NCI-H1105 treated with DMSO at 0.1 percent for 48 hours (cell line): ENCODE results near the gene PIM3.

Source experiments
- DNase-seq: peaks from one replicate; lab custom pipeline; 2025; lab: John Stamatoyannopoulos, UW

The PIM3 gene

DNA sequence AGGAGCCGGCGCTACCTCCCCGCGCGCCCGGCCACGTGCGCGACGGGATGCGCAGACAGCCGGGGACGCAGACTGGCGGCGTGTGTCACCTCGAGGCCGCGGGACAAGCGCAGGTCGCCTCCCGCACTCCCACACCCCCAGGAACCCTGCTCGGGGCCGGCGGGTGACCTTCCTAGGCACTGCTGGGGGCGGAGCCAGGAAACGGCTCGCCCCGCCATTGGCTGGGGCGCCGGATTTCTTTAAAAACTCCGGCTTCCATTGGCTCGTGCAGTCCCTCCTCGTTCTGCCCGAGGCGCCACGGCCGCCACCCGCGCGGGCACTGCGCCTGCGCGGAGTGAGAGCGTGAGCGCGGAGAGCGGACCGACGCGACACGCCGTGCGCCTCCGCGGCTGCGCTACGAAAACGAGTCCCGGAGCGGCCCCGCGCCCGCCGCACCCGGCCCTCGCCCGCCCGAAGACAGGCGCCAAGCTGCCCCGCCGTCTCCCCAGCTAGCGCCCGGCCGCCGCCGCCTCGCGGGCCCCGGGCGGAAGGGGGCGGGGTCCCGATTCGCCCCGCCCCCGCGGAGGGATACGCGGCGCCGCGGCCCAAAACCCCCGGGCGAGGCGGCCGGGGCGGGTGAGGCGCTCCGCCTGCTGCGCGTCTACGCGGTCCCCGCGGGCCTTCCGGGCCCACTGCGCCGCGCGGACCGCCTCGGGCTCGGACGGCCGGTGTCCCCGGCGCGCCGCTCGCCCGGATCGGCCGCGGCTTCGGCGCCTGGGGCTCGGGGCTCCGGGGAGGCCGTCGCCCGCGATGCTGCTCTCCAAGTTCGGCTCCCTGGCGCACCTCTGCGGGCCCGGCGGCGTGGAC, at the start of gene PIM3:
PIM3 (plus strand) TSS at position 614 of the 846 bp plus-strand sequence; CDS start at position 790, 176 bp downstream.
- DNase-seq, result peak; percentile 92

GRCh38 chr22:49911881-49912625, 48.5 kb upstream of the PIM3 start:
- no peak for DNase-seq

DNA sequence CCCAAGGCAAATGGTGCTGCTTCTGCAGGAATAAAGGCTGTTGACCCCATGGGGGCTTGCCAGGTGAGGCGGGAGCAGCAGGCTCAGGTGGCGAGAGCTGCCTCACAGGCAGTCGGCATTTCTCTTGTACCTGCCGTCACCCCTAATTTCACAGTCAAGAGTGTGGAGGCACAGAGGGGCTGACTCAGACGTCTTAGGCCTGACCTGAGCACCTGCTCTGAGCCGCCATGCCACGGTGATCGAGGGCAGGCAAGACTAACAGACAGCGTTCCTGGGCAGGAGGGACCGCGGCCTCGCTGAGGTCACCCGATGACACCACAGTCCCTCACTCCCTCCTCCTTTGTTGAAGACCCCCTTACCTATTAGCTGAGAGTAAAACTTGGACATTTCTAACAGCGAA, 47.5 kb upstream of the PIM3 start:
- DNase-seq, result no peak

DNA sequence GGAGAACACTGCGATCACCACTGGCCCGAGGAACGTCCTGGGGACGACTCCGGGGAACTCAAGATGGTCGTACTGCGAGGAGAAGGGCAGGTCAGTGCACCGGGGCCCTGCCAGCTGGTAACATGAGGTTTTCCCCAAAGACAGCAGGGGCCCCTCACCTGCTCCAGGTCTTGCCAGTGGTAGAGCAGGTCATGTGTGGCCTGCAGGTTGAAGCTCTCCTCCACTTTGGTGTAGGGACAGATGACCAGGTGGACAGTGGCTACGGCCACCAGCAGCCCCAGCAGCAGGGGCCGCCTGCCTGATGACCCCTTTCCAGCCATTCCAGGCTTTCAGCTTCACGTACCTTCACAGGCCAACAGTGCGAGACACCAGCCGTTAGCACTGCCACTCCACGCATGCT, 47.1 kb upstream of the PIM3 start:
- DNase-seq, result no peak

DNA sequence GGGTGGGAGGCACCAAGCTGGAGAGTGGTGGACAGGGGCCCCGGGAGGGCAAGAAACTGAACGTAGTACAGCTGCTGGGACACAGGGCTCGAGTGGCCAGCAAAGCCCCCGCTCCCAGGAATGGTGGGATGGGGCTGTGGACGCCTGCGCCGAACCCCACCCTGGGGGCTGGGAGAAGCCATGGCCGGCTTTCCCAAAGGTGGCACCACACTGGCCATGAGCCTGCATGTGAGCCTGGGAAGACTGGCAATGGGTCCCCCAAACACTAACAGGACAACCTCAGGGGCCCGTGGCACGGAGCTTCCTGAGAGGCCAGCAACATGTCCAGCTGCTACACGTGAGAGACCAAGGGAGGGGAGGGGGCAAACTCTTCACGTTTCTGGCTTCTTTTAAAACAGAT, 46.3 kb upstream of the PIM3 start:
- no peak for DNase-seq

- DNase-seq, result no peak
These were observed 45.0 kb upstream of the PIM3 start for GRCh38 chr22:49915610-49916009.

DNA sequence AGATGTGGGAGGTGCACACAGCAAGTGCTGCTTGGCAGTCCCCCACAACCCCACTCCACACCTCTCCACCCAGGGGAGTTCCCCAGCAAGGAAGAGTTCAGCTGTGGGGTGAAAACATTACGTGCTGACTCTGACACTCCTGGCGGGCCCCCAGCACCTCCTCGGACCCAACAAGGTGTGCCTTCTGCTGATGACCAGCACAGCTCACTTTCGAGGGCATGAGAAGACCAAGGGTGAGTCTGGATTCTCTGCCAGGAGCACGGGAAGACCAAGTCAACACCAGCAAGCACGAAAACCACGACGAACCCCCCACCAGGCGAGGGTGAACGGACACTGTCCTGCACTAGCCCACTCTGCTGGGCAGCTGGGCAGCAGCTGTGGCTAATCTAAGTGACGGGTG, 43.7 kb upstream of the PIM3 start:
- DNase-seq, result no peak

- DNase-seq, result peak; percentile 93
These were observed 42.3 kb upstream of the PIM3 start, which contains the start of the genes ALG12 and CRELD2 for GRCh38 chr22:49917974-49918910. TSS of gene ALG12 (minus strand) at chr22:49918438. CDS start at chr22:49913765, 4,673 bp downstream. TSS of gene CRELD2 (plus strand) at chr22:49918634. CDS start at chr22:49918770, 136 bp downstream.

GRCh38 chr22:49918911-49919881, 41.4 kb upstream of the PIM3 start:
- no peak for DNase-seq

- no peak for DNase-seq
These were observed 39.7 kb upstream of the PIM3 start for GRCh38 chr22:49920859-49921258.

- no peak for DNase-seq
These were observed 38.9 kb upstream of the PIM3 start for GRCh38 chr22:49921508-49922278.

DNA sequence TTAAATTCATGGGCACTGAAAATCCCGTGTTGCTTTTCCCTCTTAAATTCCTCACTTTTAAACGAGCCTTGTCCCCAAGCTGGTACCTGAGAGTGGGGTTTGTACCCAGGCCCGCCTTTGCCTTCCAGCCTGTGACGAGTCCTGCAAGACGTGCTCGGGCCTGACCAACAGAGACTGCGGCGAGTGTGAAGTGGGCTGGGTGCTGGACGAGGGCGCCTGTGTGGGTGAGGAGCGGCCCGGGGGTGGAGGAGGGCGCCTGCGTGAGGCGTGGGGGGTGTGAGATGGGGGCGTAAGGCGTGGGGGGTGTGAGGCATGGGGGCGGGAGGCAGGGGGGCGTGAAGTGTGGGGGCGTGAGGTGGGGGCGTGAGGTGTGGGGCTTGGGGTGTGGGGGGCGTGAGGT, 38.1 kb upstream of the PIM3 start:
- DNase-seq, result no peak

DNA sequence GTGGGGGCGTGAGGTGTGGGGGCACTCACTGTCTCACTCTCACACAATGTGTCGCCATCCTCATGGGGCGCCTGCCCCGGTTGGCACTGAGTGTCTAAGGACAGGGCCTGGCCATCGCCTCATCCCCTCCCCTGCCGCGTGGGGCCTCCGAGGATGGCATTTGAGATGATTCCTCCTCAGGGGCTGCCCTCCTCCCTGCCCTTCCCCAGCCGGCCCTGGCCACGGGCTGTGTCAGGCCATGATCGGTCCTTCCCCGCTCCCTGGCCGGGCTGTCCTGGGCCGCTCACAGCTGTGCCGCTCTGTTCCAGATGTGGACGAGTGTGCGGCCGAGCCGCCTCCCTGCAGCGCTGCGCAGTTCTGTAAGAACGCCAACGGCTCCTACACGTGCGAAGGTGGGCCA, 37.6 kb upstream of the PIM3 start:
- DNase-seq, result no peak

DNA sequence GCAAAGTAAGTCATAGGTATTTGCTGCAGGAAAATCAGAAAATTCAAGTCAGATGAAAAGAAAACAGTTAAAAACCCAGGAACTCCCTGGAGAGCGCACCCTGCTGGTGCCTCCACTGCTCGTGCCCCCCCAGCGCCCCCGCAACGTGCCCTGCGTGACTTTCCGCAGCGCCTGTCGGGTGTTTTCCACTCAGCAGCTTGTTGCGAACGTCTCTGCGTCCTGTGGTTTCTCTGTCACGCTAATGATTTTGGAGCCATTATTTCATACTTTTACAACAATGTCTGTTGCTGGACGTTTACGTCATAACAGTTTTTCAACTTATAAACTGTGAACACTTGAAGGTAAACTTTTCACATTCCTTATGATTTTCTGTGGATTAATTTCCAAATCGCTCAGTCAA, 37.1 kb upstream of the PIM3 start:
- DNase-seq, result no peak

- no peak for DNase-seq
These were observed 36.3 kb upstream of the PIM3 start for GRCh38 chr22:49924113-49924833.

GRCh38 chr22:49925525-49926128, 34.9 kb upstream of the PIM3 start:
- DNase-seq, result no peak

DNA sequence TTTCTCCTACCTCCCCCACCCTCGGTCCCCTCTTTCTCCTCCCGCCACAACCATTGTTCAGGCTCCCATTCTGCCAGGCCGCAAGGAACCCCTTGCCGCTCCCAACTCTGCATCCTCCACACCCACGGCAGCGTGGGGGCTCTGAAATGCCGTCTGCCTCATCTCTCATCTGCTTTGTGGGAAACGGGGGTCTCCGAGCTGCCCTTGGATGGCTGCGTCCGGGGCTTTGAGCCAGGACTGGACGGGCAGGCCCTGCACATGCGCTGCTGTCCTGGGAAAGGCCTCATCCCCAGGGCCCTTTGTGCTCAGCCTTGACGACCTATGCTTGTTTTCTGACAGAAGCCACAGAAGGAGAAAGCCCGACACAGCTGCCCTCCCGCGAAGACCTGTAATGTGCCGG, 33.7 kb upstream of the PIM3 start:
- DNase-seq, result no peak

GRCh38 chr22:49927483-49928184, 32.9 kb upstream of the PIM3 start:
- no peak for DNase-seq
